Psoas muscle (tissue), 8 donors: ENCODE measurements around the gene SPTBN1. TPM values are rescaled to one million over a fixed set of nuclear protein-coding genes. Genes with fewer than 3 reads are reported as not detected.

Experiments used
- ATAC-seq, 4 donors: fragments of 200-7000 bp; cut with Tn5 transposase; one replicate each; pipeline ENCODE4 v1.9.1; 2020; ENCODE audit warnings: moderate library complexity in 3 of 4, mild to moderate bottlenecking in 2 of 4
- DNase-seq, 2 donors: peaks; one replicate each; pipeline ENCODE4 v3.0.0-alpha.2; 2020
- H3K27ac ChIP-seq: fragments of 200-600 bp; one replicate; pipeline ENCODE4 v1.8.0; 2022
- H3K27me3 ChIP-seq, 3 donors: fragments of 200-600 bp in 1 of 3; one replicate each; pipeline versions ENCODE4 v1.6.1 to v1.8.0; 2013 to 2022; ENCODE audit warnings: low read length in 2 of 3, mild to moderate bottlenecking in 2 of 3, moderate library complexity in 1 of 3; ENCODE audit not compliant: insufficient read depth in 3 of 3
- H3K36me3 ChIP-seq, 2 donors: fragments of 200-600 bp in 1 of 2; one replicate each; pipeline versions ENCODE4 v1.6.1 to v1.8.0; 2013 to 2022; ENCODE audit warnings: low read depth in 1 of 2, mild to moderate bottlenecking in 1 of 2, moderate library complexity in 1 of 2; ENCODE audit not compliant: insufficient read depth in 1 of 2
- H3K4me1 ChIP-seq: fragments of 200-600 bp; one replicate; pipeline ENCODE4 v1.8.0; 2022
- H3K4me3 ChIP-seq: fragments of 200-600 bp; one replicate; pipeline ENCODE4 v1.8.0; 2022; ENCODE audit warnings: mild to moderate bottlenecking
- H3K9me3 ChIP-seq: fragments of 200-600 bp; one replicate; pipeline ENCODE4 v1.8.0; 2022
- WGBS, 3 donors: extraction: QIAGEN DNeasy Blood & Tissue Kit; methylation state at CpG; one replicate each; pipeline versions ENCODE4 v1.1.6 to v1.1.7; 2013; 5-methylcytosine and 5-hydroxymethylcytosine counted together
- intact Hi-C, 2 donors: fragments of 100-400 bp; cut with DNase I; formaldehyde crosslinking; loops; one replicate each; pipeline versions ENCODE4 v1.11.0 to v1.14.2; 2022
- polyA plus RNA-seq, 3 donors: library from polyadenylated mRNA; stranded (reverse); fragments of 200-250 nt; gene quantifications; one replicate each; pipeline ENCODE4 v1.2.3, GENCODE V29; 2013
- total RNA-seq, 4 donors: library from RNA; stranded (reverse); fragmentation: NEBNext Ultra II Directional in 2 of 4; extraction: Animal tissue kit (Norgen Biotek cat#: 25700) in 2 of 4; gene quantifications; one replicate each; pipeline versions ENCODE4 v1.2.1 to v1.2.4, GENCODE V29; 2021 to 2023
- TF ChIP-seq, protein P1 (sequence below): fragments of 200-600 bp; IDR thresholded peaks from one replicate; pipeline ENCODE4 v1.8.0; 2022; ENCODE audit warnings: antibody characterized with exemption
- donor health status: healthy with polysubstance abuse.
- donor health status: DM: no; HTN: no; CAD: no; lungs with moderate emphysema.
- donor health status: Bipolar disorder and iron deficiency.
- donor health status: healthy.
- donor health status: DM: yes; HTN: yes; CAD: no.
- donor health status: DM: no; HTN: no; CAD: no.
- donor health status: DM: no; HTN: no; CAD: no.
- donor health status: DM: yes; HTN: yes; CAD: no.

SPTBN1 gene
- total and polyA plus RNA-seq, 7 donors: 22.9 to 180 (median 87.8) TPM

DNA sequence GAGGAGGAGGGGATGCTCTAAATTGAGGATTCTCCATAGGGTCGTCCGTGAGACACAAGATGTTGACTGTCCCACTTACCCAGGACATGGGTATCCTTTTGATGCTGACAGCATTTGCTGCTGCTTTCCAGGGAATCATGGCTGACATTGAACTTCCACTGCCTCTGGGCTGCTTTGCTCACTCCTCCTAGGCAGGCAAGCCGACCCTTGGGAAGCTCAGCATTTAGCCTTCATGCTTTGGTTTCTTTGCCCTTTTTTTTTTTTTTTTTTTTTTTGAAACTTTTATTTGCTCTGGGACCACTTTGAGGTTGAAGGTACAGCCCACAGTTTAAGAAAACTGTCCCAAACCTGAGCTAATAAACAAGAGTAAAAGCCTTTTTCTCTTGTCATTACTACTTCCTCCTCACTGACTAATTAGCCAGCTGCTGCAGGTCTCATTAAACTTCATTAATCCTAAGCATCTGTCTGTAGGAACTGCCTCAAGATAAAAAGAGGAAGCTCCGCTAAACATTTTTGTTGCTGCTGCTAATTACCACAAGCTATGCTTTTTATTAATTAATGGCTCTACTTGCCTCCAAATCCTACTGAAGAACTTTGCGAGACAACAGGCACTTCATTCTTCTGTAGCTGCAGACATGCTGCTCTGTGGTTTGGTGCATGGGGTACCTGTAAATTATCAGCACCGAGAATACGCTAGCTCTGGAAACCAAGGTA is 125.4 kb downstream of the SPTBN1 start:
- intact Hi-C loops: no loop called here
- ATAC-seq: no peak

DNA sequence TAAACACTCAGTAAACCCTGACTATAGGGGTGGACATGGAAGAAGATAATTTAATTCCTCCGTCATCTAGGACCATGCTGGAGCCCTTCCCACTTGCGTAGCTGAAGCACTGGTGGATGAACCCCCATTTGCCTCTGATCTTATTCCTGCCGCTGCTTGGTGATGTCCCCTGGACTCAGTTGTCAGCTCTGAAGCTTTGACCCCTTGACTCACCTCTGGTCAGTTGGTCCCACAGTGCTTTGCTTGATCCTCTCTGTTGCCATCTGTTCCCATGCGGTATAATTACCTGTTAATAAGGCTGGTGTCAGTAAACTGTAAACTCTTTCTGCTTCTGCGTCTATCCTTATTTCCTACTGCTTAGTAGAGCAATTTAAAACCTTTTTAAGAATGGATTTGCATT is 126.9 kb downstream of the SPTBN1 start:
- H3K4me1 ChIP-seq: peaks cover 61% of the 10 kb centered on the region
- TF ChIP-seq, protein P1, sequence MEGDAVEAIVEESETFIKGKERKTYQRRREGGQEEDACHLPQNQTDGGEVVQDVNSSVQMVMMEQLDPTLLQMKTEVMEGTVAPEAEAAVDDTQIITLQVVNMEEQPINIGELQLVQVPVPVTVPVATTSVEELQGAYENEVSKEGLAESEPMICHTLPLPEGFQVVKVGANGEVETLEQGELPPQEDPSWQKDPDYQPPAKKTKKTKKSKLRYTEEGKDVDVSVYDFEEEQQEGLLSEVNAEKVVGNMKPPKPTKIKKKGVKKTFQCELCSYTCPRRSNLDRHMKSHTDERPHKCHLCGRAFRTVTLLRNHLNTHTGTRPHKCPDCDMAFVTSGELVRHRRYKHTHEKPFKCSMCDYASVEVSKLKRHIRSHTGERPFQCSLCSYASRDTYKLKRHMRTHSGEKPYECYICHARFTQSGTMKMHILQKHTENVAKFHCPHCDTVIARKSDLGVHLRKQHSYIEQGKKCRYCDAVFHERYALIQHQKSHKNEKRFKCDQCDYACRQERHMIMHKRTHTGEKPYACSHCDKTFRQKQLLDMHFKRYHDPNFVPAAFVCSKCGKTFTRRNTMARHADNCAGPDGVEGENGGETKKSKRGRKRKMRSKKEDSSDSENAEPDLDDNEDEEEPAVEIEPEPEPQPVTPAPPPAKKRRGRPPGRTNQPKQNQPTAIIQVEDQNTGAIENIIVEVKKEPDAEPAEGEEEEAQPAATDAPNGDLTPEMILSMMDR: no peak
- no peak overlapping the region for H3K27ac ChIP-seq
- no peaks in the 10 kb centered on the region for H3K9me3 ChIP-seq
- H3K27me3 ChIP-seq: no peaks in the 10 kb centered on the region
- intact Hi-C loops: no loop called here
- 92 to 94% (median 92%) methylated on average over 5 of the region's 5 CpGs for WGBS, 3 donors
- ATAC-seq: no peak
- H3K36me3 ChIP-seq: no peaks in the 10 kb centered on the region
- H3K4me3 ChIP-seq: no peak overlapping the region
- DNase-seq: no peak

More for the DNA sequence above, 125.4 kb downstream of the SPTBN1 start:
- DNase-seq: no peak
- Histone ChIP-seq H3K4me3 (no peak overlapping the region), H3K9me3 (no peaks in the 10 kb centered on the region), H3K27me3 (no peaks in the 10 kb centered on the region), H3K4me1 (peaks cover 70% of the 10 kb centered on the region), H3K27ac (no peak overlapping the region), H3K36me3 (no peaks in the 10 kb centered on the region)
- 63 to 68% (median 67%) methylated on average over 7 of the region's 7 CpGs for WGBS, 3 donors
- TF ChIP-seq, protein P1: no peak

DNA sequence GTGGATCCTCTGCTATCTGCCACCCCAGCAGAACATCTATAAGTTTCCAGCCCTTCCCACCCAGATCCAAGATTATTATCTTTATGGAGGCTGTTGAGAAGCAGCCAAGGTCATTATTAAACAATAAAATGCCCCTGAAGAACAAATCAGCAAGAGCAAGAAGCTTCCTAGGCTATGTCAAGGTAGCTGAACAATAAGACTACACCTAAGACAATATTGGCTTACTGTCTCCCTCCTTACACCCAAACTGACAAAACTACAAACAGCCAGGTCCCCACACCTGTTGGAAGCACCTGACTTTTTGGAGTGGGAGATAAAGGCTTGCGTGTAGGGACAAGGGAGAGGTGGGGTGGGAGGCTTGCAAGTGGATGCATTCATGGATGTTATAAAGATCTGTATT is 128.5 kb downstream of the SPTBN1 start:
- peaks cover 59% of the 10 kb centered on the region for H3K4me1 ChIP-seq
- no peaks in the 10 kb centered on the region for H3K27me3 ChIP-seq
- ATAC-seq (no peak), DNase-seq (no peak)
- H3K27ac ChIP-seq: no peak overlapping the region
- WGBS, 3 donors: 86 to 91% (median 89%) methylated on average over 1 of the region's 1 CpG
- intact Hi-C loops: no loop called here
- no peaks in the 10 kb centered on the region for H3K9me3 ChIP-seq
- no peaks in the 10 kb centered on the region for H3K36me3 ChIP-seq
- no peak overlapping the region for H3K4me3 ChIP-seq
- TF ChIP-seq, protein P1: no peak

DNA sequence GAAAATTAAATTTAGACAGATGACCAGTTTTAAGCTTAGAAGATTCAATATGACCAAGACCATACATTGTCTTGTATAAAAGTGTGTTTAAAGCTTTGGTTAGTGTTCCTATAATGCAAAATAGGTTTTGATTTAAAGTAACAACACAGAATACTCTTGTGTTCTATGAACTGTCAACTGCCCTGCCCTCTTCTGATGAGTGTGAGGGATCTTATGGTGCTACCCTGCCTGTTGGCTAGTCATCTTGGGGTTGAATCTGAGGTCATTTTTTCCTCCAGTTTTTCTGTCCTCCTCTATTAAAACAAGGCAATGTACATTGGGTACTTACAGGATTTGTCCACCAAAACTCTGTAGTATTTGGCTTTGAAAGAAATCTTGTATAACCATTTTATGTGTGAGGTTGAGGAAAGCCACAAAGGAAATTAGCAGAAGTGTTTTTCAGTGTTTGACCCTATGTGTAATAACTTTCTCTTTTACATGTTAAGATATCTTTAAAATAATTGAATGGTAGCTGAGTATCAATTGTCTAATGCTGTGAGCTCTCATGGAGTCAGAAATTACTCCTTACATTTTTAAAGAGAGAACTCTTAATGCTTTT is 129.1 kb downstream of the SPTBN1 start:
- intact Hi-C loops: no loop called here
- H3K9me3 ChIP-seq: no peaks in the 10 kb centered on the region
- no peak overlapping the region for H3K4me3 ChIP-seq
- DNase-seq: no peak
- H3K27me3 ChIP-seq: no peaks in the 10 kb centered on the region
- no peak overlapping the region for H3K27ac ChIP-seq
- H3K4me1 ChIP-seq: peaks cover 58% of the 10 kb centered on the region
- H3K36me3 ChIP-seq: no peaks in the 10 kb centered on the region
- TF ChIP-seq, protein P1: no peak
- no peak for ATAC-seq

DNA sequence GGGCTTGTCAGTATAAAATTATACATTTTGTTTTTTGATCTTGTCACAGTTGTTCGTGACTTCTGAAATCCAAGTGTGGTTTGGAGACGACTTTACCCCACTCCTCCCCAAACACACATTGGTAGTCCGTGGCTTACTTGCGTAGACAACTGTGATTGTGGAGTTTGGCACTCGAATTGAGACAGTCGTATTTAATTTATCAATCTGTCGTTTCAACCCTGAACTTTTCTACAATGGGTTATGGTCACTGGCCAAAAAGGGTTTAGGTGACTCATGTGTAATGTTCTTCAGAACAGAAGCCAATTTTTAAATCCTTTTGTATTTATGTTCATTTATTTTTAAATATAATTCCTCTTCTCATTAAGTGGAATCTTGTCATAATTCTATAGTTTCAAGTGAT is 129.9 kb downstream of the SPTBN1 start:
- Histone ChIP-seq H3K4me3 (no peak overlapping the region), H3K9me3 (no peaks in the 10 kb centered on the region), H3K27ac (no peak overlapping the region), H3K27me3 (no peaks in the 10 kb centered on the region), H3K36me3 (no peaks in the 10 kb centered on the region), H3K4me1 (peaks cover 54% of the 10 kb centered on the region)
- WGBS, 3 donors: 29 to 46% (median 37%) methylated on average over 7 of the region's 7 CpGs
- no peak for DNase-seq
- TF ChIP-seq, protein P1: no peak
- intact Hi-C loops: no loop called here
- ATAC-seq: no peak
